Activated naive CD4-positive, alpha-beta T cell treated with anti-CD3 and anti-CD28 coated beads for 36 hours (primary cell): ENCODE data around the gene CCDC138. TPM values are rescaled to one million over a fixed set of nuclear protein-coding genes. Genes with fewer than 3 reads are reported as not detected.
"Not testable (repeated sequence)": the region's sequence is repeated elsewhere in the genome, so short reads cannot be mapped to it uniquely, and the experiment has no call there.

ENCODE experiments used
- CTCF ChIA-PET: fragments of 350-600 bp; sonication (Branson Sonifier 250); formaldehyde crosslinking; loops from one replicate; lab custom pipeline; 2021; ENCODE audit warnings: antibody characterized with exemption; lab: Charles Lee
- DNase-seq: peaks from one replicate; pipeline ENCODE4 v3.0.0-alpha.2; 2020
- H3K27ac Mint-ChIP-seq: one replicate; pipeline ENCODE4 v1.8.0; 2021; ENCODE audit warnings: mild to moderate bottlenecking, mixed read lengths
- H3K27me3 Mint-ChIP-seq: one replicate; pipeline ENCODE4 v1.8.0; 2021; ENCODE audit warnings: low read depth, mixed read lengths
- H3K36me3 Mint-ChIP-seq: one replicate; pipeline ENCODE4 v1.8.0; 2021; ENCODE audit warnings: low read depth, mixed read lengths
- H3K4me1 Mint-ChIP-seq: one replicate; pipeline ENCODE4 v1.8.0; 2021; ENCODE audit warnings: low read depth, mixed read lengths
- H3K4me3 Mint-ChIP-seq: one replicate; pipeline ENCODE4 v1.8.0; 2021; ENCODE audit warnings: mild to moderate bottlenecking, moderate library complexity, mixed read lengths
- H3K9me3 Mint-ChIP-seq: one replicate; pipeline ENCODE4 v1.8.0; 2021; ENCODE audit warnings: mixed read lengths
- intact Hi-C: fragments of 100-400 bp; cut with micrococcal nuclease; formaldehyde crosslinking; loops from one replicate; pipeline ENCODE4 v1.15.1; 2023
- total RNA-seq, 2 experiments: library from RNA; stranded (reverse); gene quantifications; one replicate each; pipeline ENCODE4 v1.2.3, GENCODE V29; 2021

The CCDC138 gene
- 1 to 10 TPM; 7.4 to 9.5 TPM for total RNA-seq

- Mint-ChIP-seq H3K4me3 (peak within 1 kb of the TSS; percentile 97), H3K27ac (peak within 1 kb of the TSS; percentile 87), H3K9me3 (no peaks in the 10 kb centered on the region), H3K4me1 (peaks cover 14% of the 10 kb centered on the region), H3K36me3 (peaks cover 17% of the 10 kb centered on the region), H3K27me3 (no peaks in the 10 kb centered on the region)
- CTCF ChIA-PET: interaction anchor here (0.8 kb wide), 1 partner anchor 208 kb away, joined by 4 read pairs; no protein-coding TSS in a partner anchor
- DNase-seq: peak; percentile 92
- intact Hi-C loops: loop anchor here (1.0 to 5.0 kb wide), 6 partner anchors 67 to 826 kb away; partner anchors contain the start of genes LIMS1, RANBP2, SEPTIN10 and SOWAHC
Measured at GRCh38 chr2:108786354-108787215, at the start of gene CCDC138. CCDC138 (plus strand) TSS chr2:108786771; CDS start chr2:108786823, 52 bp downstream.

GRCh38 chr2:108757973-108758372 lies 28.6 kb upstream of the CCDC138 start:
- DNase-seq, H3K4me1 Mint-ChIP-seq, intact Hi-C loops, H3K27ac Mint-ChIP-seq, CTCF ChIA-PET, H3K27me3 Mint-ChIP-seq, H3K9me3 Mint-ChIP-seq, H3K4me3 Mint-ChIP-seq: not testable (repeated sequence)
- peaks cover 16% of the 10 kb centered on the region for H3K36me3 Mint-ChIP-seq

GRCh38 chr2:108762618-108763017 lies 24.0 kb upstream of the CCDC138 start:
- H3K27me3 Mint-ChIP-seq, H3K27ac Mint-ChIP-seq, DNase-seq, CTCF ChIA-PET, H3K4me3 Mint-ChIP-seq, intact Hi-C loops, H3K9me3 Mint-ChIP-seq: not testable (repeated sequence)
- peaks cover 33% of the 10 kb centered on the region for H3K36me3 Mint-ChIP-seq
- peaks cover 13% of the 10 kb centered on the region for H3K4me1 Mint-ChIP-seq

GRCh38 chr2:108766671-108767070 lies 19.9 kb upstream of the CCDC138 start:
- H3K4me3 Mint-ChIP-seq, H3K27ac Mint-ChIP-seq, intact Hi-C loops, H3K9me3 Mint-ChIP-seq, CTCF ChIA-PET, H3K27me3 Mint-ChIP-seq, DNase-seq: not testable (repeated sequence)
- H3K4me1 Mint-ChIP-seq: peaks cover 13% of the 10 kb centered on the region
- peaks cover 42% of the 10 kb centered on the region for H3K36me3 Mint-ChIP-seq

- H3K9me3 Mint-ChIP-seq, H3K4me3 Mint-ChIP-seq, H3K27ac Mint-ChIP-seq, H3K27me3 Mint-ChIP-seq, DNase-seq, CTCF ChIA-PET, intact Hi-C loops: not testable (repeated sequence)
- Mint-ChIP-seq H3K4me1 (peaks cover 13% of the 10 kb centered on the region), H3K36me3 (peaks cover 50% of the 10 kb centered on the region)
Measured at GRCh38 chr2:108767859-108768258, 18.7 kb upstream of the CCDC138 start.

GRCh38 chr2:108776475-108776874 lies 10.1 kb upstream of the CCDC138 start:
- H3K4me3 Mint-ChIP-seq: no peak overlapping the region
- peaks cover 25% of the 10 kb centered on the region for H3K36me3 Mint-ChIP-seq
- CTCF ChIA-PET: no interaction called here
- no peaks in the 10 kb centered on the region for H3K4me1 Mint-ChIP-seq
- no peaks in the 10 kb centered on the region for H3K9me3 Mint-ChIP-seq
- no peak overlapping the region for H3K27ac Mint-ChIP-seq
- no peak for DNase-seq
- H3K27me3 Mint-ChIP-seq: no peaks in the 10 kb centered on the region
- intact Hi-C loops: no loop called here

- DNase-seq: no peak
- H3K4me3 Mint-ChIP-seq: no peak overlapping the region
- peaks cover 19% of the 10 kb centered on the region for H3K36me3 Mint-ChIP-seq
- no peak overlapping the region for H3K27ac Mint-ChIP-seq
- intact Hi-C loops: no loop called here
- H3K4me1 Mint-ChIP-seq: no peaks in the 10 kb centered on the region
- CTCF ChIA-PET: no interaction called here
- H3K9me3 Mint-ChIP-seq: no peaks in the 10 kb centered on the region
- no peaks in the 10 kb centered on the region for H3K27me3 Mint-ChIP-seq
Measured at GRCh38 chr2:108778857-108779256, 7.7 kb upstream of the CCDC138 start.

- Mint-ChIP-seq H3K9me3 (no peaks in the 10 kb centered on the region), H3K4me1 (peaks cover 14% of the 10 kb centered on the region), H3K27me3 (no peaks in the 10 kb centered on the region), H3K36me3 (peaks cover 17% of the 10 kb centered on the region), H3K4me3 (peak overlapping the region; percentile 97), H3K27ac (peak overlapping the region; percentile 87)
- intact Hi-C loops: loop anchor here (1.0 to 5.0 kb wide), 5 partner anchors 67 to 826 kb away; partner anchors contain the start of genes RANBP2, SEPTIN10 and SOWAHC
- no peak for DNase-seq
- CTCF ChIA-PET: interaction anchor here (0.8 kb wide), 1 partner anchor 208 kb away, joined by 4 read pairs; no protein-coding TSS in a partner anchor
Measured at GRCh38 chr2:108786008-108786353, 590 bp upstream of the CCDC138 start.

- H3K27ac Mint-ChIP-seq: peak overlapping the region; percentile 71
- H3K4me3 Mint-ChIP-seq: peak overlapping the region; percentile 97
- no peaks in the 10 kb centered on the region for H3K27me3 Mint-ChIP-seq
- DNase-seq: no peak
- H3K4me1 Mint-ChIP-seq: peaks cover 14% of the 10 kb centered on the region
- CTCF ChIA-PET: no interaction called here
- intact Hi-C loops: loop anchor here (1.0 to 5.0 kb wide), 4 partner anchors 165 to 825 kb away; partner anchors contain the start of genes LIMS1, SEPTIN10 and SOWAHC
- H3K36me3 Mint-ChIP-seq: peaks cover 15% of the 10 kb centered on the region
- no peaks in the 10 kb centered on the region for H3K9me3 Mint-ChIP-seq
Measured at GRCh38 chr2:108787216-108787541, 608 bp downstream of the CCDC138 start.

- CTCF ChIA-PET: no interaction called here
- Mint-ChIP-seq H3K4me1 (peaks cover 3% of the 10 kb centered on the region), H3K9me3 (peaks cover 1% of the 10 kb centered on the region), H3K27me3 (no peaks in the 10 kb centered on the region), H3K36me3 (peaks cover 35% of the 10 kb centered on the region), H3K27ac (no peak overlapping the region), H3K4me3 (no peak overlapping the region)
- DNase-seq: no peak
- intact Hi-C loops: no loop called here
Measured at GRCh38 chr2:108803045-108803736, 16.6 kb downstream of the CCDC138 start.

GRCh38 chr2:108805032-108805431 lies 18.5 kb downstream of the CCDC138 start:
- H3K36me3 Mint-ChIP-seq: peaks cover 41% of the 10 kb centered on the region
- H3K4me3 Mint-ChIP-seq: no peak overlapping the region
- peaks cover 18% of the 10 kb centered on the region for H3K9me3 Mint-ChIP-seq
- DNase-seq: no peak
- intact Hi-C loops: no loop called here
- CTCF ChIA-PET: no interaction called here
- H3K27ac Mint-ChIP-seq: no peak overlapping the region
- no peaks in the 10 kb centered on the region for H3K4me1 Mint-ChIP-seq
- no peaks in the 10 kb centered on the region for H3K27me3 Mint-ChIP-seq

GRCh38 chr2:108805782-108806181 lies 19.2 kb downstream of the CCDC138 start:
- intact Hi-C loops: no loop called here
- no peaks in the 10 kb centered on the region for H3K4me1 Mint-ChIP-seq
- H3K4me3 Mint-ChIP-seq: no peak overlapping the region
- no peaks in the 10 kb centered on the region for H3K27me3 Mint-ChIP-seq
- H3K27ac Mint-ChIP-seq: no peak overlapping the region
- H3K9me3 Mint-ChIP-seq: peaks cover 22% of the 10 kb centered on the region
- CTCF ChIA-PET: no interaction called here
- DNase-seq: no peak
- peaks cover 44% of the 10 kb centered on the region for H3K36me3 Mint-ChIP-seq
